HCT116 (cell line): ENCODE measurements around the gene VWA3B.

Experiments used
- CTCF ChIP-seq, 3 experiments: fragments of 200-600 bp in 1 of 3; sonication (generic) in 1 of 3; IDR thresholded peaks in 2 of 3; conservative IDR thresholded peaks in 1 of 3; 2 replicates each; pipeline ENCODE4 v1.5.1; 2012 to 2017; ENCODE audit warnings: low read depth in 2 of 3, low read length in 2 of 3, antibody characterized with exemption in 1 of 3, borderline replicate concordance in 1 of 3, control low read depth in 1 of 3, mild to moderate bottlenecking in 1 of 3, mixed read lengths in 1 of 3, mixed run types in 1 of 3, moderate library complexity in 1 of 3; ENCODE audit not compliant: insufficient read depth in 1 of 3
- EZH2 ChIP-seq: fragments of 200-600 bp; sonication (generic); IDR thresholded peaks from 2 replicates; pipeline ENCODE4 v1.6.1; 2017; ENCODE audit warnings: antibody characterized with exemption, mixed run types
- JUND ChIP-seq: IDR thresholded peaks from 2 replicates; pipeline ENCODE4 v1.6.1; 2012
- POLR2A ChIP-seq: IDR thresholded peaks from 2 replicates; pipeline ENCODE4 v1.7.0; 2011; ENCODE audit warnings: borderline replicate concordance; ENCODE audit not compliant: insufficient read depth, insufficient read length; ENCODE audit errors: extremely low read depth
- POLR2AphosphoS5 ChIP-seq: IDR thresholded peaks from 2 replicates; pipeline ENCODE4 v1.6.1; 2011; ENCODE audit warnings: mild to moderate bottlenecking, low read depth, low read length, moderate library complexity
- SIN3A ChIP-seq: IDR thresholded peaks from 2 replicates; pipeline ENCODE4 v1.6.1; 2012; ENCODE audit warnings: low read depth
- SP1 ChIP-seq: IDR thresholded peaks from 2 replicates; pipeline ENCODE4 v1.6.1; 2012; ENCODE audit warnings: low read depth
- ZNF274 ChIP-seq: fragments of 200-500 bp; sonication (Bioruptor generic); IDR thresholded peaks from 2 replicates; pipeline ENCODE4 v1.6.1; 2014; ENCODE audit warnings: mild to moderate bottlenecking, low read depth, low read length, inconsistent platforms

- no peak for TF ChIP-seq CTCF (IDR thresholded peaks at IDR 0.05 in 2 of 3, conservative IDR thresholded peaks at IDR 0.05 in 1 of 3; ENCODE audit: borderline replicate concordance in 1 of 3, insufficient read depth in 1 of 3, low read depth in 2 of 3, low read length in 2 of 3)
- TF ChIP-seq SIN3A = no peak
- no peak for TF ChIP-seq ZNF274
- TF ChIP-seq POLR2A = no peak
- TF ChIP-seq POLR2AphosphoS5 = no peak
- TF ChIP-seq JUND = no peak
- TF ChIP-seq EZH2 = no peak
- TF ChIP-seq SP1 = no peak
Measured at GRCh38 chr2:98164256-98164655, 77.3 kb downstream of the VWA3B start.
